Suppressor macrophage treated with lipopolysaccharide for 1 hour (primary cell): ENCODE results near the gene B3GNT5.

Experiments used
- DNase-seq, 3 donors: peaks; one replicate each; pipeline ENCODE4 v3.0.0-alpha.2; 2020 to 2022

B3GNT5 gene

GRCh38 chr3:183266454-183266853 lies 13.4 kb downstream of the B3GNT5 start:
- DNase-seq, result no peak

- DNase-seq, result no peak
These were observed 14.1 kb downstream of the B3GNT5 start for GRCh38 chr3:183267140-183267539.

GRCh38 chr3:183268366-183268765 lies 15.3 kb downstream of the B3GNT5 start:
- DNase-seq, result no peak

GRCh38 chr3:183269345-183269744 lies 16.3 kb downstream of the B3GNT5 start:
- DNase-seq, result no peak

- DNase-seq, result no peak
These were observed 17.3 kb downstream of the B3GNT5 start for GRCh38 chr3:183270344-183270743.

GRCh38 chr3:183272142-183272541 lies 19.1 kb downstream of the B3GNT5 start:
- no peak for DNase-seq

GRCh38 chr3:183272791-183273190 lies 19.7 kb downstream of the B3GNT5 start:
- DNase-seq, result peak in 1 of 3 donors; percentile 64

GRCh38 chr3:183274609-183275008 lies 21.6 kb downstream of the B3GNT5 start:
- DNase-seq, result peak; percentile 58 to 79 (median 78)

- DNase-seq, result peak; percentile 87 to 94 (median 92)
These were observed 22.4 kb downstream of the B3GNT5 start for GRCh38 chr3:183275418-183275817.

GRCh38 chr3:183275937-183276336 lies 22.9 kb downstream of the B3GNT5 start:
- DNase-seq, result no peak

- no peak for DNase-seq
These were observed 24.2 kb downstream of the B3GNT5 start for GRCh38 chr3:183277260-183277659.

- DNase-seq, result peak; percentile 47 to 82 (median 78)
These were observed 25.5 kb downstream of the B3GNT5 start for GRCh38 chr3:183278479-183279088.

- DNase-seq, result no peak
These were observed 26.3 kb downstream of the B3GNT5 start for GRCh38 chr3:183279371-183279770.

GRCh38 chr3:183281126-183281797 lies 28.2 kb downstream of the B3GNT5 start:
- no peak for DNase-seq

- peak in 2 of 3 donors; percentile 72 to 73 for DNase-seq
These were observed 30.8 kb downstream of the B3GNT5 start for GRCh38 chr3:183283886-183284285.

- DNase-seq, result no peak
These were observed 31.5 kb downstream of the B3GNT5 start for GRCh38 chr3:183284570-183284969.

- DNase-seq, result no peak
These were observed 32.3 kb downstream of the B3GNT5 start for GRCh38 chr3:183285318-183285717.

GRCh38 chr3:183285828-183286457 lies 32.9 kb downstream of the B3GNT5 start:
- peak; percentile 97 to 99 (median 99) for DNase-seq

GRCh38 chr3:183287301-183287971 lies 34.4 kb downstream of the B3GNT5 start:
- DNase-seq, result peak; percentile 62 to 78 (median 69)

GRCh38 chr3:183288117-183288516 lies 35.1 kb downstream of the B3GNT5 start:
- DNase-seq, result no peak

- DNase-seq, result no peak
These were observed 37.2 kb downstream of the B3GNT5 start for GRCh38 chr3:183290216-183290615.

- no peak for DNase-seq
These were observed 38.5 kb downstream of the B3GNT5 start for GRCh38 chr3:183291497-183292031.

GRCh38 chr3:183293966-183294365 lies 40.9 kb downstream of the B3GNT5 start:
- DNase-seq, result no peak
